ENCODE results near the gene SLC1A2. TPM values are rescaled to one million over a fixed set of nuclear protein-coding genes. Genes with fewer than 3 reads are reported as not detected.

Gene SLC1A2
- total RNA-seq, 4 donors from 2014 or later, result 0.27 to 0.80 (median 0.79) TPM; not detected in 1

DNA sequence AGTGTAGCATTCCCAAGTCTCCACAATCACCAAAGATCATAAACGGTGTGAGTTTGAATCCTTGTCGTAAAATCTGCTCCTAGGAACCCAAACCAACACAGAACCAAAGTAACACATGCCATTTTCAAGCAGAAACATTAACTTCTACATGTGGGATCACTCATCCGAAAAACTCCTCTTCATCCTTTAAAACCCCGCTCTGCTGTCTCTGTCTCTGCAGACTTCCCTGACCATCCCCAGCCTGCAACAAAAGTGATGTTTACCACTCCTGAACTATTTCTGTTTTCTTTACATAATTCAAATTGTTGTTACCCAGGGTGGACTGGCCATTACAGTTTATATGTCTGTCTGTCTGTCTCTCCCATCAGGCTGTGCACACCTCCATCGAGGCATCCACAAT lies 54.0 kb downstream of the SLC1A2 start:
- in situ Hi-C loops (cut with MboI; ENCODE audit: low pct_ligation_motif_present in 1 of 4, low pct_unique_long_range_greater_than_20kb in 1 of 4, low sequenced_read_pairs in 3 of 4) (no loop called here), intact Hi-C loops (cut with DNase I; ENCODE audit: low total_unique reads) (no loop called here)
- Histone ChIP-seq H3K4me1 (peaks cover 0 to 7% (median 4%) of the 10 kb centered on the region in 4 donors), H3K27me3 (no peaks in the 10 kb centered on the region), H3K4me3 (no peak overlapping the region), H3K36me3 (no peaks in the 10 kb centered on the region), H3K9me3 (no peaks in the 10 kb centered on the region), H3K27ac (no peak overlapping the region)
- TF ChIP-seq POLR2A (IDR thresholded peaks at IDR 0.05), result no peak
- no peak for TF ChIP-seq CTCF (IDR thresholded peaks at IDR 0.05)
- no peak for TF ChIP-seq EP300 (IDR thresholded peaks at IDR 0.05; ENCODE audit: low read depth)
- no peak for TF ChIP-seq POLR2AphosphoS5 (IDR thresholded peaks at IDR 0.05)
- 80 to 91% methylated on average over 5 of the region's 5 CpGs for WGBS, 2 donors (ENCODE audit: low coverage in 1 of 2)
- no peak for DNase-seq

DNA sequence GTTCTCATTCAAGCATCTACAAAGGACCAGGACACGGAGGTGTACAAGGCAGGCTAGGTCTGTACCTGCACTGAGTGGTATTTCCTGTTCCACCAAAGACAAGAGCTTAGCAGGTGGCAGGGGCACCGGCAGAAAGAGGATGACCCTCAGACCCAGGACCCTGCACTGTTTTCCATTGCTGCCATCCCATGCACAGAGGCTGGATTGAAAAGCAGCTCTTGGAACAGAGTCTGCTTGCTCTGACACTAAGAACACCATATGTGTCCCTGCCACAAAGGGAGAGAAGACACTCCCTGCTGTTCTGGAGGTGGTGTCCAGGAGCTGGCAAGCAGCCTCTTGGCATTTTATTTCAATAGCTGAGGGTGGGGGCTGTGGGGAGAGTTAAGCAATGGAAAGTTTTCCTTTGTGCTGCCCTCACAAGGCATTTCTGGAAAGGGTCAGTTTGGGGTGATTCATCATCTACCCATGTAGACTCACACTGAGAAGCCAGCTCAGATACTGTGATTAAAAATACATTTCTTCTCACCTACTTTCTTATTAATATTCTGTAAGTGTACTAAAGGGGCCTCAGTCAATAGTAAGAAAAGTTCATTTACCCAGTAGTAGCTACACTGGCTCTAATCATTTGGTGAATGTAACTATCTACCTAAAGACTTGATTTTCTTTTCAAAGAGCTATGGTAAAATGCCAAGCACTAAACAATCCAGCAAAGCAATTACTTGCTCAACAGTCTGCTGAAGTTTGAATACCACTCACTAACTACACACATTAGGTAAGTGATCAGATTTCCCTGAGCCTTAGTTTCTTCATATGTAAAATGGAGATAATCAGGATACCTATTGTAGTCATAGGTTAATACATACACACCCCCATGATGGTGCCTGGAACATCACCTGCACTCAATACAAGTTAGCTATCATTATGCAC lies 55.2 kb downstream of the SLC1A2 start:
- peak; percentile 35 for DNase-seq
- Histone ChIP-seq H3K27me3 (no peaks in the 10 kb centered on the region), H3K4me3 (no peak overlapping the region), H3K36me3 (no peaks in the 10 kb centered on the region), H3K27ac (peak overlapping the region; percentile 27 to 71 (median 68)), H3K9me3 (no peaks in the 10 kb centered on the region), H3K4me1 (peaks cover 0 to 7% (median 4%) of the 10 kb centered on the region in 4 donors)
- no peak for TF ChIP-seq POLR2A (IDR thresholded peaks at IDR 0.05)
- peak in 2 of 3 donors; percentile 38 to 39 for TF ChIP-seq POLR2AphosphoS5 (IDR thresholded peaks at IDR 0.05)
- TF ChIP-seq CTCF (IDR thresholded peaks at IDR 0.05), result no peak
- TF ChIP-seq EP300 (IDR thresholded peaks at IDR 0.05; ENCODE audit: low read depth), result no peak
- in situ Hi-C loops (cut with MboI; ENCODE audit: low pct_ligation_motif_present in 1 of 4, low pct_unique_long_range_greater_than_20kb in 1 of 4, low sequenced_read_pairs in 3 of 4), result no loop called here
- 41 to 60% methylated on average over 1 to 2 of the region's 2 CpGs for WGBS, 2 donors (ENCODE audit: low coverage in 1 of 2)
- intact Hi-C loops (cut with DNase I; ENCODE audit: low total_unique reads), result no loop called here

DNA sequence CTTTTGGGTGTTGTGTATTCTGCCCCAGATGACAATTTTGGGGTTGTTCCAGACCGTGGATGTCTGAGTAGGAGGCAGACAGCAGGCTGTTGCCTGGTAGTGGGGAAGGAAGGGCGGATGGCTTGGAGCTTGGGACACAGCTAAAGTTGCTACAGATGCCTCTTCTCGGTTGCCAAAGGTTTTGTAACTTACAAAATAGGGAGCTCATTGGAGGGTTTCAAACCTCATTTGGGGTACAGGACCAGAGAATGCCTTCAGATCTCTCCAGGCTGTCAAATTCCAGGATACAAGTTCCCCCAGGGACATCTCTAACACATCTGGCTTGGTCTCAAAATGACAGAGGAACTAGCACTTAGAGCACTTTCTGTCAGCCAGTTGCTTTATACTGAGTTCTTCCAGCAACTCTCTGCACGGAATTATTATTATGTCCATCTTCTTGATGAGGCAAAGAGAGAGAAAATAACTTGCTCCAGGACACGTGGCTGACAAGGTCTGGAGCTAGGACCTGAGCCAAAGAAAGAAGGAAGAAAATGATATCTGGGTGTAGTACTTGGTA lies 56.0 kb downstream of the SLC1A2 start:
- H3K4me1 ChIP-seq, result peaks cover 0 to 7% (median 4%) of the 10 kb centered on the region in 4 donors
- no peaks in the 10 kb centered on the region for H3K9me3 ChIP-seq
- in situ Hi-C loops (cut with MboI; ENCODE audit: low pct_ligation_motif_present in 1 of 4, low pct_unique_long_range_greater_than_20kb in 1 of 4, low sequenced_read_pairs in 3 of 4) (no loop called here), intact Hi-C loops (cut with DNase I; ENCODE audit: low total_unique reads) (no loop called here)
- H3K27me3 ChIP-seq, result no peaks in the 10 kb centered on the region
- H3K27ac ChIP-seq, result peak overlapping the region; percentile 27 to 71 (median 68)
- no peak for DNase-seq
- H3K4me3 ChIP-seq, result no peak overlapping the region
- no peaks in the 10 kb centered on the region for H3K36me3 ChIP-seq
- WGBS, 2 donors (ENCODE audit: low coverage in 1 of 2), result 55 to 65% methylated on average over 4 to 5 of the region's 5 CpGs
- no peak for TF ChIP-seq CTCF (IDR thresholded peaks at IDR 0.05)
- TF ChIP-seq POLR2A (IDR thresholded peaks at IDR 0.05), result no peak

DNA sequence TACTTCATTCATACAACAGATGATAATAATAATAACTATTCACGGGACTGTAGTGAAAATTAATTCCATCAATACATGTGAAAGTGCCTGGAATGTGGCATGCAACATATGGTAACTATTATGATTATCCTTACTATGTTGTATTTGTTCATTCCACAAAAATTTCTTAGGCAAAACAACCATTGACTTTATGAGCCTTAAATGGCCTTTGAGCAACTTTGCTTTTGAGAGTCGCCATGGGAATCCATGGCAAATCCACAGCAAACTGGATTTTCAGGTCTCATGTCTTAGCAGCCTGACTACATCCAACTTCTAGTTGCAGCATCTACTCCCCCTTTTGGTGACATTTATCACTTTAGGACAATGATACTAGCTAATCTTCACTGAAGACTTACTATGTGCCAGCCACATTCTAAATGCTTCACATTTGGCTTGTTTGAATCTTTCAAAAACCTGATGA lies 56.8 kb downstream of the SLC1A2 start:
- Histone ChIP-seq H3K4me1 (peaks cover 0 to 7% (median 4%) of the 10 kb centered on the region in 4 donors), H3K9me3 (no peaks in the 10 kb centered on the region), H3K27ac (peak overlapping the region in 2 of 4 donors; percentile 67 to 70), H3K4me3 (no peak overlapping the region), H3K27me3 (no peaks in the 10 kb centered on the region), H3K36me3 (no peaks in the 10 kb centered on the region)
- no peak for DNase-seq
- intact Hi-C loops (cut with DNase I; ENCODE audit: low total_unique reads), result no loop called here
- TF ChIP-seq POLR2AphosphoS5 (IDR thresholded peaks at IDR 0.05) (no peak), CTCF (IDR thresholded peaks at IDR 0.05) (no peak), POLR2A (IDR thresholded peaks at IDR 0.05) (no peak), EP300 (IDR thresholded peaks at IDR 0.05; ENCODE audit: low read depth) (no peak)
- WGBS, 2 donors (ENCODE audit: low coverage in 1 of 2), result 84% methylated on average over 2 of the region's 2 CpGs; no CpG with 5 or more reads in 1 of the 2 donors
- in situ Hi-C loops (cut with MboI; ENCODE audit: low pct_ligation_motif_present in 1 of 4, low pct_unique_long_range_greater_than_20kb in 1 of 4, low sequenced_read_pairs in 3 of 4), result no loop called here
